ENCODE measurements around the gene SLC6A11.

Gene SLC6A11

DNA sequence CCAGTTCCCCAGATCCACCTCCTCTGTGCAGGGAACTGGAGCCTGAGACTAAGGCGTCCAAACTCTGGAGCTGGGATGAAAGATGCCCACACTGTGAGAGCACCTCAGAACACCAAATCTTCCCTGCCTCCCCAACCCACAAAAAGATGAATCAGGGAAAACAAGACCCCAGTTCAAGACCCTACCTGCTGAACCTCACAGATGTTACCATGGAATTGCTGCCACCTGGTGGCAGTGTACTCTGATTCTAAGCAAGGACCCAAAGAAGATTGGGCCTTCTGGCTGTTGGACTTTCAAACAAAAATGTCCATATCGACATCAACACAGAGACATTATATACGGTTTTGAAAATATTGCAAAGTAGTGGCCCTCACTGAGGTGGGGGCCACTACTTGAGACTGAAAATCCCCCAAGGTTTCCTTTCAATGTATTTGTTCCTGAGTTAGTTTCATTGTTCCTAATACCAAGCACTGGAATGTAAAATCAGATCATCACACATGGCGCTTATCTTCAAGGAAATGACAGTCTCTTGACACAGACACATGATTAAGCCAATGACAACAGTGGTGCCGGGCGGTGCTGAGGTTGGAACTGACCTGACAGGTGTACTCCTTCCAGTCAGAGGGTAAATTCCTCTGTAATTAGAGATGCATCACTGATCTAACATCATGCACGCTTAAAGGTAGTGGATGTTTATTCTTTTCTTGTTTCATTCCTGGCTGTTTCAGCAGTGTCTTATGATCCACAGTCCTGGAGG, 67.6 kb downstream of the SLC6A11 start:
- no peak for DNase-seq (ENCODE audit: low read depth in 2 of 2, low spot score in 1 of 2)

GRCh38 chr3:10887015-10887414, 71.0 kb downstream of the SLC6A11 start:
- no peak for DNase-seq (ENCODE audit: low read depth in 2 of 2, low spot score in 1 of 2)

- DNase-seq (ENCODE audit: low read depth in 2 of 2, low spot score in 1 of 2), result no peak
Observed at GRCh38 chr3:10888518-10889090, 72.6 kb downstream of the SLC6A11 start.

DNA sequence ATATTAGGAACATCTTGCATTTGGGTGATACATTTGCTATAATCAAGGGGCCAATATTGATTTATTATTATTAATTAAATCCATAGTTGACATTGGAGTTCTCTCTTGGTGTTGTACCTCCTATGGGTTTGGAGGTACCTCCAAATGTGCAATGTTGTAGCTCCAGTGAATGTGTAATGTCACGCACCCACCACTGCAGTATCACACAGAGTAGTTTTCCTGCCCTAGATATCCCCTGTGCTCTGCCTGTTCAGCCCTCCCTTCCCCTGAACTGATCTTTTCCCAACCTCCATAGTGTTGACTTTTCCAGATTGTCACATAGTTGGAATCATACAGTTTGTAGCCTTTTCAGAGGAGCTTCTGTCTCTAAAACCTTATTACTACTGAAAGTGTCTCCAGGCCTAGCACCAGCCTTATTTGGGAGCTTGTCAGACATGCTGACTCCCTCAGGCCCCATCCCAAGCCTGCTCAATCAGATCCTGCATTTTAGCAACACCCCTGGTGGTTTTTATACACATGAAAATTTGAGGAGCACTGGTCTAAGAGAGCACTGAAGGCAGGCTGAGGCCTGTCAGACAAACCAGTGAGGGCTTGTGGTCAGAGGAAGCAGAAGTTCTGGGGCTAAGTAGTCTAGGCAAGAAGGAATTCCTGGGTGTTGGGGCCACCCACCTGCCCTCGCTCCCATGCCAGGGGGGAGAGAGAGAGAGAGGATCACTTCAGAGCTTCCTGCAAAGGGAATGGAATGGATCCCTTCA, 73.4 kb downstream of the SLC6A11 start:
- DNase-seq (ENCODE audit: low read depth in 2 of 2, low spot score in 1 of 2), result no peak

GRCh38 chr3:10890665-10891064, 74.6 kb downstream of the SLC6A11 start:
- DNase-seq (ENCODE audit: low read depth in 2 of 2, low spot score in 1 of 2), result no peak

DNA sequence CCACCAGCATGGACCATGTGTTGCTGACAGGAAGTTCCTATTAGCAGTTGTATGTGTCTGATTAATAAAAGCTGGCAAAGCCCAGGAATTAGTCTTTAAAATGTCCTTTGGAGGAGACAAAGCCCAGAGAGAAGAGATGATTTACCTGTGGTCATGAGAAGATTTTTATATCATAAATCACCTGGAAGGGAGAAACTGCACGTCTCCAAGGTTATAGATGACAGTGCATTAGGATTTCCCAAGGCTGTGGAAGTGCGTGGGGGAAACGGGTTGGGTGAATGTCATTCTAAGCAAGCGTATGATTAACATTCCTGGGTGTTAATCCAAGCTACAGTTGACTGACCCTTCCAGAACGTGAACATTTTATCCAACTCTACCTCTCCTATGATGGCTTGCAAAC, 76.6 kb downstream of the SLC6A11 start:
- DNase-seq (ENCODE audit: low read depth in 2 of 2, low spot score in 1 of 2), result no peak

DNA sequence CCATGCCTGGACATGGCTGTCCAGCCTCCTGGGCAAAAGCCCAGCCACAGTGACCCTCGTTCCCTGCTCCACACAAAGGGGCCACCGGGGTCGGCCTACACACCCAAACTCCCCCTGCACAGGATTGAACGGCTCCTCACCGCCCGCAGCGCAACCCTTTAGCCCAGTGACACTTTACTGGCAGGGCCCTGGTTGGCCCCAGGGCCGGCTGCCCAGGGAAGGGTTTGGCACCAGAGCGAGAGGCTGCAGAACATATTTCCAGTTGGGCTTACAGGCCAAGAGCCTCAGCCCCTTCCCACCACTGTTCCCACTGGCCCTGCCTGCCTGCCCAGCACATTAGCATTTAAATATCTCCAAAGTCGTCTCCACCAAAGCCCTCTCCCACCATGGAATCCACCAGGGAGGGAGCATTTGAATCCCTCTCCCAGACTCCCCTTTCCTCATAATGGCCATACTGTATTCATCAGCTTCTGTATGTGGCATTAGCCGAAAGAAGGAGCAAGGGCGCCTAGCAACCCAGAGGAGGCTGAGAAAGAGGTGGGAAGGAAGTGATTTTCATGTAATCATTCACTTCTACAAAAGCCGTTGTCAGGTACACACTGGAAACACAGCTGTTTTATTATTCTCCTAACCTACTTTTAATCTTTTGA, 85.4 kb downstream of the SLC6A11 start:
- DNase-seq (ENCODE audit: low read depth in 2 of 2, low spot score in 1 of 2), result no peak

DNA sequence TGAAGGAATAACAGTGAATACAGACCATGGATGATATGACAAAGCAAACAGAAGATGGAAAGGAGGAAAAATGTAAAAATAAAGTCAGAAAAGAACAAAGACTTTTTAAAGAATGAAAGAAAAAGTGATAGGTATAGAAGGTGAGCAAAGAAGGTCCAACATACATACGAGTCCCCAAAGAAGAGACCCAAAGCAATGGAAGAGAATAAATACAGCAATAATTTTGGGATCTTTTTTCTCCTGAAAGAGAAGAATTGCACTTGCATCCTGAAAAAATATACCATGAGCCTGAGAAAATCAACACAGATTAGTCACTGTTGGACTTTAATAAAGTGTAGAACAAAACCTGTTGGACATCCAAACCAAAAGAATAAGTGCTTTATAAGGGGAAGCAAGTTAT, 91.2 kb downstream of the SLC6A11 start:
- DNase-seq (ENCODE audit: low read depth in 2 of 2, low spot score in 1 of 2), result no peak

- DNase-seq (ENCODE audit: low read depth in 2 of 2, low spot score in 1 of 2), result no peak
Observed at GRCh38 chr3:10910367-10910766, 94.3 kb downstream of the SLC6A11 start.

- DNase-seq (ENCODE audit: low read depth in 2 of 2, low spot score in 1 of 2), result no peak
Observed at GRCh38 chr3:10911350-10912002, 95.4 kb downstream of the SLC6A11 start.

- no peak for DNase-seq (ENCODE audit: low read depth in 2 of 2, low spot score in 1 of 2)
Observed at GRCh38 chr3:10912786-10913185, 96.8 kb downstream of the SLC6A11 start.

DNA sequence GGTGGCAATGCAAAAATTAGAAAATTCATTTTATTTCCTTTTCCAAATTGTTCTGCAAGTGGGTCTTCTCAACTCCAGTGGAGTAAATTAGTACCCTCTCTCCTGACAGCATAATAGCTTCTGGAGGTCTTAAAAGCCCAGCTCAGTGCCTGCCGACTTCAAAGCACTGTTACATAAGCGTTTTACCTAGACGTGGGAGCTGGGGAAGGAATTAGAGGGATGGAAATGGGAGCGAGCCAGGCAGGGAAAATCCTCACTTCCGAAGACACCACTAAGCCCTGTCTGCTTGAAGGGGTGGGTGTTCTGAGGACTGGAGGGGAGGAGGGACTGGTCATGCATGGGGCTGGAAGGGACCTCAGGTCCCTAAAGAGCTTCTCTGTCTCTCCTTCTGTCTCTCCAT, 99.3 kb downstream of the SLC6A11 start:
- DNase-seq (ENCODE audit: low read depth in 2 of 2, low spot score in 1 of 2), result no peak

DNA sequence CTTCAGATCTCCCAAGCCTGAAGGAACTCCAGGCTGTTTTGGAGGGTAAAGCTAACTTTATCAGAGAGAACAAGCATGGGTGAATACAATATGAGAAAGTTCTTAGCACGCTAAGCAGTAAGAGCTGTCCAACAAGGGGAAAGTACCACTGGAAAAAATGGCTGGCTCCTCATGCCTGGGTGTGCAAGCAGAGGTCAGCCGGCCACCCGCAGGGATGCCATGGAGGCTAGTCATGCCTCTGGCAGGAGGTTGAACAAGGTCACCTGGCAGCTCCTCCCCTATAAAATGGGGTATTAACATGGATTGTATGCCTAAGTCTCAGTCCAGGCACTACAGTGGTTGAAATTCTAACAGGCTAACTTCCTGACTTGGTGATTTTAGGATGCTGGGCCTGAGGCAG, 101.1 kb downstream of the SLC6A11 start:
- no peak for DNase-seq (ENCODE audit: low read depth in 2 of 2, low spot score in 1 of 2)

DNA sequence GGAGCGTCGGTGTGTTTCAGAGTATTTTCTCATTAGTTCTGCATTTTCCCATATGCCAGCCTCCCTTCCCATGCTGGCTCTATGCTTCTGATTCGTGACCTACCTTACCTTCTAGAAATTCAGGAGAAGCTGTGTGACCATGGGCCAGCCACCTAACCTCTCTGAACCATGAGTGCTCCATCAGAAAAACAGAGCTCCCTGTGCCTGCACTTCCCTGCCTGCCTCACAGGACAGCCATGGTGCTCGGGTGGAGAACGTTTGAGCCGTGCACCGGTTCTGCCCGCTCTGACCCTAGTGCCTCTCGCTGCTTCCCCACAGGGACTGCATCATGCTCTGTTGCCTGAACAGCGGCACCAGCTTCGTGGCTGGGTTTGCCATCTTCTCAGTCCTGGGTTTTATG, 102.0 kb downstream of the SLC6A11 start:
- DNase-seq (ENCODE audit: low read depth in 2 of 2, low spot score in 1 of 2), result no peak

DNA sequence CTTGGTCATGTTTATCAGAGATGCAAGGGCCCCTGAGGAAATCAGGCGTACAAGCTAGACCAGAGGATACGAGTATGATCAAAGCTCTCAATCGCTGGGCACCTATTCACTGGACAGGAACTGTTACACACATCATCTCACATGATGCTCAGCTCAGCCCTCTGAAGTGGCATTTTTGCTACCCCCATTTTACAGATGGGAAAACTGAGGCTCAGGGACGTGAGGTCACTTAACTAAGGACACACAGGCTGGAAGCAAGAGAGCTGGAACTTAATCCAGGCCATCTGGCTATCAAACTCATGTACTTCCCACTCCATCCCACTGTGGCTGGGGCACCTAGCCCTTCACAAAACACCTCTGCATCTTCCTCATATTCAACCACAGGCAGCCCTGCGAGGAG, 103.6 kb downstream of the SLC6A11 start:
- no peak for DNase-seq (ENCODE audit: low read depth in 2 of 2, low spot score in 1 of 2)

- no peak for DNase-seq (ENCODE audit: low read depth in 2 of 2, low spot score in 1 of 2)
Observed at GRCh38 chr3:10925436-10926255, 109.6 kb downstream of the SLC6A11 start.

DNA sequence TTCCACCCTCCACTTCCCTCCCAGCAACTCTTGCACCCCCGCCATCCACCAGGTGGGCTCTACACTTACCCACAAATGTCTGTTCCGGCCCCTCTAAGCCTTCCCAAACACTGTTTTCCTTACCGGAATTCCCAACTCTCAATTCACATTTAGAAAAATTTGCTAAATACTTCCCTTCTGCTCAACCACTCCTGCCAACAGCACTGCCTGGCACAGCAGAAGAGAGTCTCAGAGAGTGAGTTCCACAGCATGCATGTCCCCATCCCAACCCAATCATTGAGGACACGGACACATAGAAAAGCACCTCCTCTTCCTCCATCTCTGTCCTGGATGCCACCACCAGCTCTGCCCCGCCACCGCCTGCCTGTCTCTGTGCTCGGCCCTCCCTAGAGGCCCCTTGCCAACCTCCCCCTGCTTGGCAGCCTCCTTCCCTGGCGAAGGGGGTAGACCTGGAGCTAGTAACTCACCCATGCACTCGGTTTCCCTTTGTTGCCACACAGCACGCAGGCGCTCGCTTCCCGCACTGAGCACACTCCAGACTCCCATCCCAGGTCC, 110.3 kb downstream of the SLC6A11 start:
- no peak for DNase-seq (ENCODE audit: low read depth in 2 of 2, low spot score in 1 of 2)

DNA sequence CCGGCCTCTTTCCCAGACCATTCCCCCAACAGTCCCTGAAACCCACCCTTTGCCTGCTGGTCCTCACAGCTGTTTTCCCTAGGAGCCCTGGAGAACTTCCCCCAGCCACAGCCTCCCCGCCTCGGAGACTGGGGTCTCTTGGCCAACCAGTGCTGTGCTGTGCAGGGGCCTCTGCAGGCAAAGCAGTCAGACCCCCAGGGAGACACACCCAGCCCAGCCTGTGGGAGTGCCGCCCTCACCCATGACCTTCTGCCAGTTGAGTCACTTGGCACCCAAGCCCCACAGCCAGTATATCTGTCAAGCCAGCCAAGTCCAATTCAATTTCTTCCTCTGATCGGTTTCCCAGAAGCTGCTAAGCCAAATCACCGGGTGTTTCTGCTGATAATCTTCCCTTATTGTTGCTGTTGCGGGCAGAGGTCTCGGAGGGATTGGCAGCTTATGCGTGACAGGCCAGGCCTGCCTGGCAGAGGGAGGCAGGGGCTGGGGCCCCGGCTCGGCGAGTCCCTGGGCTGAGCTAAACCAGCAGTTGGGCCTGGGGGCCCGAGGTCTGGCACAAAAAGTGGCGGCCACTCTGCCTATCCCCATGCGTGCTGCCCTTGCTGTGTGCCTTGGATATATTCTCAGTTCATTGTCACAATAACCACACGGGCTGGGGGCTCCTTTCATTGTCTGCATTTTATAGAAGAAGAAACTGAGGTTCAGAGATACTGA, 110.9 kb downstream of the SLC6A11 start:
- DNase-seq (ENCODE audit: low read depth in 2 of 2, low spot score in 1 of 2), result no peak

- DNase-seq (ENCODE audit: low read depth in 2 of 2, low spot score in 1 of 2), result no peak
Observed at GRCh38 chr3:10927551-10927950, 111.5 kb downstream of the SLC6A11 start.
